HepG2 (cell line): ENCODE measurements around the gene ATE1.

Experiments
- EZH2 ChIP-seq: conservative IDR thresholded peaks from 2 replicates; pipeline ENCODE4 v1.6.1; 2012; ENCODE audit warnings: mild to moderate bottlenecking, low read depth, low read length, moderate library complexity
- LCORL ChIP-seq, 2 experiments: fragments of 450-650 bp in 1 of 2; sonication (generic) in 1 of 2; formaldehyde crosslinking in 1 of 2; IDR thresholded peaks; 2 replicates each; pipeline versions ENCODE4 v1.5.0 to v1.6.1; 2017 to 2020; ENCODE audit warnings: antibody characterized with exemption in 1 of 2, missing genetic modification reagents in 1 of 2
- NFYB ChIP-seq: sonication (generic); formaldehyde crosslinking; IDR thresholded peaks from 2 replicates; pipeline ENCODE4 v1.4.0; 2020; ENCODE audit warnings: missing genetic modification reagents
- PBX3 ChIP-seq: sonication (generic); formaldehyde crosslinking; IDR thresholded peaks from 2 replicates; pipeline ENCODE4 v1.8.1; 2023; ENCODE audit warnings: missing genetic modification reagents, inconsistent platforms, borderline replicate concordance
- ZC3H4 ChIP-seq: sonication (generic); formaldehyde crosslinking; IDR thresholded peaks from 2 replicates; pipeline ENCODE4 v1.4.0; 2020; ENCODE audit warnings: missing genetic modification reagents, borderline replicate concordance
- ZNF124 ChIP-seq: sonication (generic); formaldehyde crosslinking; IDR thresholded peaks from 2 replicates; pipeline ENCODE4 v1.4.0; 2020; ENCODE audit warnings: missing genetic modification reagents

GRCh38 chr10:121921238-121921931, 6.4 kb downstream of the ATE1 start:
- TF ChIP-seq NFYB (CRISPR knock-in tag) (no peak), PBX3 (CRISPR knock-in tag) (no peak), ZNF124 (CRISPR knock-in tag) (no peak), EZH2 (no peak), LCORL (IDR thresholded peaks at IDR 0.05) (no peak), LCORL (CRISPR knock-in tag; IDR thresholded peaks at IDR 0.05) (no peak), ZC3H4 (no peak)
